HG03457 (cell line): ENCODE data around the gene DOCK4.
A peak's percentile ranks its signal among the peaks of the same experiment; 100 is the strongest.
"Not testable (repeated sequence)": the region's sequence is repeated elsewhere in the genome, so short reads cannot be mapped to it uniquely, and the experiment has no call there.

ENCODE experiments used
- ATAC-seq: cut with Tn5 transposase; IDR thresholded peaks from one replicate; pipeline ENCODE4 v1.9.1; 2021; ENCODE audit warnings: moderate number of reproducible peaks; ENCODE audit not compliant: unreplicated experiment

DOCK4 gene

GRCh38 chr7:112206238-112206990 lies at the start of gene DOCK4, which contains the start of gene ZNF277:
DOCK4 (minus strand) TSS chr7:112206399; CDS start chr7:112206138, 261 bp downstream.
ZNF277 (plus strand) TSS chr7:112206695; CDS start chr7:112206717, 22 bp downstream.
- ATAC-seq, result peak; percentile 94

GRCh38 chr7:112255388-112255720 lies 49.2 kb upstream of the DOCK4 start:
- ATAC-seq, result no peak

DNA sequence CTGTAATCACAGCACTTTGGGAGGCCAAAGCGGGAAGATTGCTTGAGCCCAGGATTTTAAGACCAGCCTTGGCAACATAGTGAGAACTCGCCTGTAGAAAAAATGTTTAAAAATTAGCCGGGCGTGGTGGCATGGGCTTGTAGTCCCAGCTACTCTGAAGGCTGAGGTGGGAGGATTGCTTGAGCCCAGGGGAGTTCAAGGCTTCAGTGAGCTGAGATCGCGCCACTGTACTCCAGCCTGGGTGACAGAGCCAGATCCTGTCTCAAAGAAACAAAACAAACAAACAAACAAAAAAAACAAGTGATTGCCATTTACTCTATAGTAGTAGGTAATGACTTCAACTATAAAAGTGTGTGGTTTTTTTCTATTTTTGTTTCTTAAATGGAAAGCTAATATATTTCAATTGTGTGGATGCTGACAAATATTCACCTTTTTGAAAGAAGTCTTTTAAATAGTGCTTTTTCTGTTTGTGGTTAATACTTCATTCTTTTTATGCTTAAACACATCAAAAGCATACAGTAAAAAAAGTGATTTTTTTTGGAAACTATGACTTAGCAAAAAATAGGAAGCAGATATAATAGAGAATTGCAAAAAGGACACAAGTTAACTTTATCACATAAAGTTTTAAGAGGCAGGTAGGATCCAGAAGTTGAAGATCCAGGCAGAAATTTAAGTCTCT lies 48.6 kb upstream of the DOCK4 start:
- no peak for ATAC-seq

DNA sequence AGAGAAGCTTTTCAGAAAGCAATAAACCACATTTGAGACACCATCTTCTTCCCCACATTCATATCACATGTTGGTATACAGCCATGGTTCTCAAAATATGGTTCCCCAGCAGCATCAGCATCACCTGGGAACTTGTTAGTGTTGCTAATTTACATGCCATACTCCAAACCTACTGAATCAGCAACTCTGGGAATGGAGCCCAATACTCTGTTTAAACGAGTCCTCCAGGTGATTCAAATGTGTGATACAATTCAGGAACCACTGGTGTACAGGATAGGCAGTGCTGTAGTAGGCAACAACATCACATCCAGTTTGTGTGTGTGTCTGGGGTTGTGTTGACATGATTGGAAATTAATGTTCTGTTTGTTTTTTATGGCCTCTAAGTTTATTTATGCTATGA lies 48.0 kb upstream of the DOCK4 start:
- no peak for ATAC-seq

DNA sequence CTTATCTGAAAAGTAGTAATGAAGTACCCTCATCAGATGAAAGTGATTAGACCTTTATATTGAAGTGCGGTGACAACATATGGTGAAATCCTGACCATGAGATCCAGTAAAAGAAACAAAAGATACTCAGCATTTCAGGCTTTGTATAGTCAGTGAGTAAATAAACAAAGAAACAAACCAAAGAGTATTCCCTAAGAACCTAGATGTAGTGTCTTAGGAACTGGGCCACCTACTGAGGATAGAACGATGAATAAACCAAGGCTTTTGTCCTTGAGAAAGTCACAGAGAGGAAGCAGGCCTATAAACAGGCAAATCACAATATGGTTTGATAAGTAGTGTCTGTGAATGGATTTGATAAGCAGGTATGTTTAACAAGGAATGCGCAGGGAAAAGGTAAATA lies 46.5 kb upstream of the DOCK4 start:
- ATAC-seq, result no peak

DNA sequence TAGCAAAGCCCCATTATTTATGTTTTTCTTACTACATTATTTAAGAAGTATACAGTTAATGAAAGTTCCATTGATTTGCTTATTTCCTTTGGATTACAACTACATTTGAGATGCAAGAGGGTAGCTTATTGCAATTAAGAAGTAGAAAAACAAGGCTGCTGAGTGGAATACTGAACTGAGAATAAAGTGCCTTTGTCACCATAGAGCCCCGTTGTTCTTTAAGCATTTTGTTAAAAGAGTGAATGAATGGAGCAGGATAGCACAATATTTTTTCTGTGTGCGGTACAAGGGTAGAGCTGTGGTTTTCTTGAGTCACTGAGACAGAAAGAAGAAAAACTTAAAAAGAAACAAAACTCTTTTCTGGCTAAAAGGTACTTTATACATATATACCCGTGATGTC lies 45.9 kb upstream of the DOCK4 start:
- ATAC-seq, result no peak

DNA sequence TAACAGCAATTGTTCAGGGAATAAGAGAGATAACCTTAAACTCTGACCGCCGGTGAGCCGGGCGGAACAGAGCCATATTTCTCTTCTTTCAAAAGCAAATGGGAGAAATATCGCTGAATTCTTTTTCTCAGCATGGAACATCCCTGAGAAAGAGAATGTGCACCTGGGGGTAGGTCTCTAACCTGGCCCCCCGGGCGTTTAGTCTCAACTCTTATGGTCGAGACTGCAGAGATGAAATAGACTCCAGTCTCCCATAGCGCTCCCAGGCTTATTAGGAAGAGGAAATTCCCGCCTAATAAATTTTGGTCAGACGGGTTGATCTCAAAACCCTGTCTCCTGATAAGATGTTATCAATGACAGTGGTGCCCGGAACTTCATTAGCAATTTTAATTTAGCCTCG lies 43.8 kb upstream of the DOCK4 start:
- not testable (repeated sequence) for ATAC-seq

GRCh38 chr7:112248598-112248997 lies 42.4 kb upstream of the DOCK4 start:
- no peak for ATAC-seq

DNA sequence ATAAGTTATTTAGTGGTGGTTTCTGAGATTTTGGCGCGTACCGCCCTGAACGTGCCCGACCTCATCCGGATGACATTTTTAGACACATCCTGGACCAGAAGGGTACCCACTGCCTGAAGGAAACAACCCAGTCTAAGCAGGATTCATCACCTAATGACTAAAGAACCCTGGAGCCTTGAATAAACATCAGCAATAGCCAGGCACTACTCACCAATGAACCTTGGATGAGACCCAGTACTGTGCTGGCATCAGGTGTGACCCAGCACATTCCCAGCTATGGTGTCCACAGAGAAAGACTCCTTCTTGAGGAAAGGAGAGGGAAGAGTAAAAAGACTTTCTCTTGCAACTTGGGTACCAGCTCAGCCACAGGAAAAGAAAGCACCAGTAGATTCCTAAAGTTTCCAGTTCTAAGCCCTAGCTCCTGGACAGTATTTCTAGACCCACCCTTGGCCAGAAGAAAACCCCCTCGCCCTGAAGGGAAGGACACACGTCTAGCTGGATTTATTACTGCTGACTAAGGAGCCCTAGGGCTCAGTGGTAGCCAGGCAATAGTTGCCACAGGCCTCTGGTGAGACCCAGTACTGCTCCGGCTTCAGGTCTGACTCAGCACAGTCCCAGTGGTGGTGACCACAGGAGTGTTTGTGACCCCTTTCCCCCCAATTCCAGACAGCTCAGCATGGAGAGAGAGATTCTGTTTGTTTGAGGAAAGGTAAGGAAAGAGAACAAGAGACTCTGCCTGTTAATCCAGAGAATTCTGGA lies 32.8 kb upstream of the DOCK4 start:
- no peak for ATAC-seq

DNA sequence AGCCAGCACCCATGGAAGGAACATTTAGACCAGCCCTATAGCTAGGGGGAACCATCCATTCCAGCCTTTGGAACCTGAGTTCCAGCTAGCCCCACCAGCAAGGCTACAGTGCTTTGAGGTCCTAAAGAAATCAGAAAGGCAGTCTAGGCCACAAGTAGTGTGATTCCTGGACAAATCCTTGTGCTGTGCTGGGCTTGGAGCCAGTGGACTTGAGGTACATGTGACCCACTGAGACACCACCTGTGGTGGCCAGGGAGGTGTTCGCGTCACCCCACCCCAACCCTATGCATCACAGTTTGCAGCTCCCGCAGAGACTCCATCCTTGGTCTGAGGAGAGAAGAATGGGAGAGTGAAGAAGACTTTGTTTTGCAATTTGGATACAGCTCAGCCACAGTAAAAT lies 32.1 kb upstream of the DOCK4 start:
- ATAC-seq, result no peak

DNA sequence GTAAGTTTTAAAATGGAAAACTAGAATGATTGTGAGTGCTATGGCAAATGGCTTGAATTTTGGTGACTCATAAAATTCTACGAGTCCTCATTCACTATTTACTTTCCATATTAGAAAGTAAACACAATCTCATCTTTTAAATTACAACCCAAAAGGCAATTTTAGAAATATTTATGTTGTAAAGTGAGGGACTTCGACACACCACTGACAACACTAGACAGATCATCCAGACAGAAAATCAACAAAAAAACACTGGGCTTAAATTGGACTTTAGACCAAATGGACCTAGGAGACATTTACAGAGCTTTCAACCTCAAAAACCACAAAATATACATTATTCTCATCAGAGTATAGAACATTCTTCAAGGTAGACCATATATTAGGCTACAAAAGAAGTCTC lies 30.4 kb upstream of the DOCK4 start:
- ATAC-seq, result no peak

DNA sequence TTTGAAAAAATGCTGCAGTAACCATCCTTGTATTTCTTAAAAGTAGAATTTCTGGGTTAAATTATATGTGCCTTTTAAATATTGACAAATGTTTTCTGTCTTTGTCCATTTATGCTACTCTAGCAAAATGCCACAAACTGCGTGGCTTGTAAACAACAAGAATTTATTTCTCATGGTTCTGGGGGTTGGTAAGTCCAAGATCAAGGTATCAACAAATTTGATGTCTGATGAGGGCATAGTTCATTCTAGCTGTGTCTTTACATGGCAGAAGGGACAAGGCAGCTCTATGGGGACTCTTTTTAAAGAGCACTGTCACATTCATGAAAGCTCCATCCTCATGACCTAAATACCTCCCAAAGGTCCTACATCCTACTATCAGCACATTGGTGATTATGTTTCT lies 27.9 kb upstream of the DOCK4 start:
- ATAC-seq, result no peak

DNA sequence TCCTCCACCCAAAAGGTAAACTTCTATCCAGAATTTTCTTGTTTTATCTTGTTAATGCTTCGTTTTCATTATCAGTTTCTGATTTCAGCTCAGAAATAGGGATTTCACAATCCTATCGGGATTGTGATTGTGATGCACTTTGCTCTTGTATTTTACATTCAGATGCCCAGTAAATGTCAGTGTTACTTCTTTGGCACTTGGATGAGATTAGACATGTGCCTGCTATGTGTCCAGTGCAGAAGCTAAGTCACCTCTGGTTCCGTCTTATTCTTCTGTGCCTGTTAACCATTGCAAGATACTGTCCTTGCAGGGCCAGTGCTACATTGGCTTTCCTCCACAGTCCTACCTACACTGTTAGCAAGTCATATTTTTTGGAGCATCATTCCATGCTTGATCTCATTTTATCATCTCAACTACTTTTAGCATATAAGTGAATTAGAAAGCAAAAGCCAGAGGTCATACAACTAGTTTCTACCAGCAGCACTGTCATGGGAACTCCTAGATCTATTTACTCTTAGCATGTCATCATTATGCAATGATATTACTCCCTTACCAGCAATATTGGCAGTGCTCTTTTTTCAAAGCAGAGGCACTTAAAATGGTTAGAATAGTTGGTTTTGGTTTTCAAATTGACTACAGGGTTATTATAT lies 27.0 kb upstream of the DOCK4 start:
- ATAC-seq, result no peak

DNA sequence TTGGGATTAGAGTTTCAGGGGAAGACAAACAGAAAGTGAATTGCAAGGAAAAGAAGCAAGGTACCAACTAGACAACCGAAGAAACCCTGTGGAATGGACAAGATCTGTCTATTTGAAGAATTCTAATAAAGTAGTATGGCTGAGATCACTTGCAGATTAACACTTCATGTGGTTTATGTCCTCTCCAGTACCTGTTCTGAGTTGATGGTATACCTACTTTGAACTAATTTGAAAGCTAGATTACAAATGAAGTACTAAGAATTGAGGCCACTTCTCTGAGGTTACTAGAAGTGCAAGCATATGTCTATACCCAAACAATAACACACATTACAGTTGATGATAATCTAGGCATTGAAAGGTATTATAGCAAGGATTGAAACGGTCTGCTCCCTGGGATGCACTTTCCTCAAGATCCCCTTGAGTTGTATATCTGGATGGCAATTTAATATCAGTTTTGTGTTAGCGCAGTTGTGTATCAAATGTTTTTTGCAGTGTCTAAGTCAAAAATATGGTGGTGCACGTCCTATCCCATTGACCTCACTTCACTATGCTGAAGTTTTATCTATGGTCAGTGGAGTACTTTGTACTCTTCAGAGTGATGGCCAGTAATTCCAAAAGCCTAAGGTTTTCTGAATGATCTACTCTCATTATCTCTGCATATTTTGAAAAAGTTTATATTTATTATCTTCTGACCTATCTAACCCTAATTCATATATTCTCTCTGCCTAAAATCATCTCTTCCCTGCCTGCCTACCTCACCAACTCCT lies 26.2 kb upstream of the DOCK4 start:
- ATAC-seq, result no peak

DNA sequence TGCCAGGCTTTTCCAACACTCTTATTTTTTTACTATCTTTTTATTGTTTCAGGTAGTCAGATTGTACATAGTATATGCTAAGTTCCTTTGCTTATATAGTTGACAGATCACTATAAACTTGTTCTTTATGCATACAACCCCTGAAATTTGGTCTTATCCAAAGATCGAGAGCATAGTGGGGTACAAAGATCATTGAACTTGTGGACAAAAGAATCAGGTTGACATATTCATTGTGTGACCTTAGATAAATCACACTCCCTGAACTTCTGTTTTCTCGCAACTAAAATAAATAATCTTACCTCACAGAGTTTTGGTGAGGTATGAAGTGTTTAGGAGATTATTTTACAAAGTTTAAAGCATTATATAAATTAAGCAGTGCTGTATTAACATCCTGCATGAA lies 22.4 kb upstream of the DOCK4 start:
- ATAC-seq, result no peak

DNA sequence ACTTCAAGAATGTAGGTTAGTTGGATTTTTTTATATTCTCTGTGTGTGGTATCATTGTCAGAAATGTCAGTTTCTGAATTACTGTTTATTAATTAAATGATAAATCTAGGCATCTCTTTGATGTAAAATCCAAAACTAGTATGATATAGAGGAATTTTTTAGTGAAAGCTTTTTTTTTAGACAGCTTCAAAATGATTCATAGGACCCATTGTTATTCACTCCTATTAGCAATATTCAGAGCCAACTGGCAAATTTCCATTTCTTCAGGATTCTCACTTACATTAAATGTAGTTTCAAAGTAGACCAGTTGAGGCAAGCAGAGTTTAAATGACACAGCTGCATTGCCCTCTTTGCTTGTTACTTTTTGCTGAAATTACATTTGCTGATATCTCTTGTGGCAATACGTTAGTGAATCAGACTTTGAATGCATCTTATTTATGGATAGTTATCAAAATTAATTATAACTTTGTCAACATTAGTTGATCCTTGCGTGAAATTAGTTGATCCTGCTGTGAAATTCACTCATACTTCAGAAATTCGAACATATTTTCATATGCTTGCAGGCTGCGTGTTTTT lies 20.6 kb upstream of the DOCK4 start:
- ATAC-seq, result no peak

DNA sequence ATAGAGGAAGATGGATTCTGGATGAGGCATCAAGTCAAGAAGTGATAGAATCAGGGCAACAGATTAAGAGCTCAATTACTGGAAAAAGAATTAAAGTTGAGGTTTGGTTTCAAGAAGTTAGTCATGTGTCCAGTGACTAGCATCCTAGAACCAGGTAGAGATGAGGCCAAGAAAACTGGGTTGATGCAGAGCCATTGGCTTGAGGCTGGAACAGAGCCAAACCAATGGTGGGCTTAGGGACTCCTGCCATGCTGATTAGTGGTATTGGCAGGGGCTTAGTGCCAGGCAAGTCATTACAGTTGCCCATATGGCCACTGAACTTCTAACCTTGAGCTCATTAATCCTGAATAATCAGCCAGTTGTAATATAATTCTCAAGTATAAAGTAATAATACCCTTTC lies 18.8 kb upstream of the DOCK4 start:
- no peak for ATAC-seq

DNA sequence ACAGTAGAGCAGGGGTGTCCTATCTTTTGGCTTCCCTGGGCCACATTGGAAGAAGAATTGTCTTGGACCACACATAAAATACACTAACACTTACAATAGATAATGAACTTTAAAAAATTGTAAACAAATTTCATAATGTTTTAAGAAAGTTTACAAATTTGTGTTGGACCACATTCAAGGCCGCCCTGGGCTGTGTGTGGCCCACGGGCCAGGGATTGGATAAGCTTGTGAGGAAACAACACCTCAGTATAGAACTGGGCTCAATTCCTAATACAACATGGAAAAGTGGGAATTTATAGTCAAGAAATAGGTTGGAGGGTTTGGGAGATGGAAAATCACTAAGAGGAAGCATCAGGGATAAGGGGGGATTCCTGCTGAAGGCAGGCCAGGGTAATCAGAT lies 18.0 kb upstream of the DOCK4 start:
- no peak for ATAC-seq

- no peak for ATAC-seq
Measured at GRCh38 chr7:112223310-112223709, 17.1 kb upstream of the DOCK4 start.

DNA sequence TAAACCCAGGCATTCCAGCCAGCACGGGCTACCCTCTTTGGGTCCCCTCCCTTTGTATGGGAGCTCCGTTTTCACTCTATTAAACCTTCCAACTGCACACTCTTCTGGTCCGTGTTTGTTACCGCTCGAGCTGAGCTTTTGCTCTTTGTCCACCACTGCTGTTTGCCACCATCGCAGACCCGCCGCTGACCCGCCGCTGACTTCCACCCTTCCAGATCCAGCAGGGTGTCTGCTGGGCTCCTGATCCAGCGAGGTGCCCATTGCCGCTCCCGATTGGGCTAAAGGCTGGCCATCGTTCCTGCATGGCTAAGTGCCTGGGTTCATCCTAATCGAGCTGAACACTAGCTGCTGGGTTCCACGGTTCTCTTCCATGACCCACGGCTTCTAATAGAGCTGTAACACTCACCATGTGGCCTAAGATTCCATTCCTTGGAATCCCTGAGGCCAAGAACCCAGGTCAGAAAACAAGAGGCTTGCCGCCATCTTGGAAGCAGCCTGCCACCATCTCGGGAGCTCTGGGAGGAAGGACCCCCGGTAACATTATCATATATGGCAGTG lies 14.8 kb upstream of the DOCK4 start:
- ATAC-seq, result no peak
